Esophagus muscularis mucosa (tissue), 4 donors: Measurements from ENCODE around the gene MAP2K7. TPM values are rescaled to one million over a fixed set of nuclear protein-coding genes. Genes with fewer than 3 reads are reported as not detected.
A peak's percentile ranks its signal among the peaks of the same experiment; 100 is the strongest.

ENCODE experiments used
- DNase-seq: peaks from one replicate; pipeline ENCODE4 v3.0.0-alpha.2; 2017; ENCODE audit errors: extremely low spot score
- H3K27ac ChIP-seq, 4 donors: fragments of 200-600 bp; sonication (generic); replicated peaks in 1 of 4; 1 replicate in 3 of 4; 2 replicates in 1 of 4; pipeline ENCODE4 v1.5.1; 2016 to 2019; ENCODE audit warnings: mild to moderate bottlenecking in 1 of 4
- H3K27me3 ChIP-seq, 4 donors: fragments of 200-600 bp; sonication (generic); one replicate each; pipeline versions ENCODE4 v1.5.1 to v1.6.0; 2016 to 2019
- H3K36me3 ChIP-seq, 4 donors: fragments of 200-600 bp; sonication (generic); one replicate each; pipeline ENCODE4 v1.5.1; 2016 to 2019
- H3K4me1 ChIP-seq, 4 donors: fragments of 200-600 bp; sonication (generic); one replicate each; pipeline ENCODE4 v1.5.1; 2016 to 2019
- H3K4me3 ChIP-seq, 4 donors: fragments of 200-600 bp; sonication (generic); 1 replicate in 2 of 4; 2 replicates in 2 of 4; pipeline ENCODE4 v1.5.1; 2016 to 2019; ENCODE audit warnings: mild to moderate bottlenecking in 4 of 4, moderate library complexity in 1 of 4
- H3K9me3 ChIP-seq, 4 donors: fragments of 200-600 bp; sonication (generic); 1 replicate in 3 of 4; 2 replicates in 1 of 4; pipeline ENCODE4 v1.5.1; 2016 to 2019
- EP300 ChIP-seq: sonication (generic); formaldehyde crosslinking; IDR thresholded peaks from one replicate; pipeline ENCODE4 v1.6.1; 2017; ENCODE audit warnings: antibody characterized with exemption
- POLR2A ChIP-seq: fragments of 450-650 bp; IDR thresholded peaks from one replicate; pipeline ENCODE4 v1.6.1; 2017; ENCODE audit warnings: antibody characterized with exemption, moderate library complexity, mild to moderate bottlenecking, low read depth
- POLR2AphosphoS5 ChIP-seq, 2 donors: sonication (generic); formaldehyde crosslinking; IDR thresholded peaks; one replicate each; pipeline ENCODE4 v1.6.1; 2017; ENCODE audit warnings: antibody characterized with exemption in 2 of 2
- WGBS: methylation state at CpG from one replicate; pipeline ENCODE4 v1.1.5; 2018; 5-methylcytosine and 5-hydroxymethylcytosine counted together
- intact Hi-C: fragments of 100-400 bp; cut with DNase I; formaldehyde crosslinking; loops from one replicate; pipeline ENCODE4 v1.15.1; 2023
- total RNA-seq, 4 donors: library from RNA; depleted of rRNA; stranded (reverse); fragments of >200 nt; gene quantifications; one replicate each; pipeline versions ENCODE4 v1.1.0 to v1.2.1, GENCODE V29; 2016
- TF ChIP-seq, protein P1 (sequence below), 3 experiments: fragments of 200-600 bp in 2 of 3; fragments of 450-650 bp in 1 of 3; sonication (generic) in 2 of 3; IDR thresholded peaks; one replicate each; pipeline ENCODE4 v1.5.1; 2017 to 2019; ENCODE audit warnings: antibody characterized with exemption in 3 of 3, mild to moderate bottlenecking in 2 of 3, moderate library complexity in 1 of 3

MAP2K7 gene
- total RNA-seq, 4 donors from 2014 or later: 17.2 to 31.9 (median 24.5) TPM

DNA sequence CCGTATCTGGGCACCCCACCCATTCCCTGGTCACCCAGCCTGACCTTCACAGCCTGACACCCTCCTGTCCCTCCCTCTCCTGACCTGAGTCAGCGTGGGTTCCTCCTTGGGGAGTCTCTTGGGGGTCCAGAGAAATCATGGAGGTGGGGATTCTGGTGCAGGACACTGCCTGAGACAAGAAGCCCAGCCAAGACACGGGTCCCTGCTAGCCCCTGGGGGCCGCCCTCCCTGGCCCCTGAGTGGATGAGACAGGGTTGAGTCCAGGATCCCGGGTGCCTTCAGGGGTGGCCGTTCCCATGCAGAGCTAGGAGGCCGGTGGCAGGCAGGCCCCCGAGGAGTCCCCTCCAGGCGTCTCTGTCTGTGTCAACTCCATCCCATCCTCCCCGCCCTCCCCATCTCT is 1.6 kb downstream of the MAP2K7 start:
- no peak for TF ChIP-seq POLR2A
- TF ChIP-seq, protein P1, sequence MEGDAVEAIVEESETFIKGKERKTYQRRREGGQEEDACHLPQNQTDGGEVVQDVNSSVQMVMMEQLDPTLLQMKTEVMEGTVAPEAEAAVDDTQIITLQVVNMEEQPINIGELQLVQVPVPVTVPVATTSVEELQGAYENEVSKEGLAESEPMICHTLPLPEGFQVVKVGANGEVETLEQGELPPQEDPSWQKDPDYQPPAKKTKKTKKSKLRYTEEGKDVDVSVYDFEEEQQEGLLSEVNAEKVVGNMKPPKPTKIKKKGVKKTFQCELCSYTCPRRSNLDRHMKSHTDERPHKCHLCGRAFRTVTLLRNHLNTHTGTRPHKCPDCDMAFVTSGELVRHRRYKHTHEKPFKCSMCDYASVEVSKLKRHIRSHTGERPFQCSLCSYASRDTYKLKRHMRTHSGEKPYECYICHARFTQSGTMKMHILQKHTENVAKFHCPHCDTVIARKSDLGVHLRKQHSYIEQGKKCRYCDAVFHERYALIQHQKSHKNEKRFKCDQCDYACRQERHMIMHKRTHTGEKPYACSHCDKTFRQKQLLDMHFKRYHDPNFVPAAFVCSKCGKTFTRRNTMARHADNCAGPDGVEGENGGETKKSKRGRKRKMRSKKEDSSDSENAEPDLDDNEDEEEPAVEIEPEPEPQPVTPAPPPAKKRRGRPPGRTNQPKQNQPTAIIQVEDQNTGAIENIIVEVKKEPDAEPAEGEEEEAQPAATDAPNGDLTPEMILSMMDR (IDR thresholded peaks at IDR 0.05): no peak
- H3K4me3 ChIP-seq: peak overlapping the region in 3 of 4 donors; percentile 64 to 89 (median 71)
- no peaks in the 10 kb centered on the region for H3K9me3 ChIP-seq
- no peak overlapping the region for H3K27ac ChIP-seq
- WGBS: 70% methylated on average over 7 of the region's 10 CpGs
- peaks cover 37 to 61% (median 51%) of the 10 kb centered on the region in 4 donors for H3K4me1 ChIP-seq
- H3K36me3 ChIP-seq: peaks cover 22 to 47% (median 36%) of the 10 kb centered on the region in 4 donors
- DNase-seq: no peak
- intact Hi-C loops: no loop called here
- H3K27me3 ChIP-seq: no peaks in the 10 kb centered on the region

DNA sequence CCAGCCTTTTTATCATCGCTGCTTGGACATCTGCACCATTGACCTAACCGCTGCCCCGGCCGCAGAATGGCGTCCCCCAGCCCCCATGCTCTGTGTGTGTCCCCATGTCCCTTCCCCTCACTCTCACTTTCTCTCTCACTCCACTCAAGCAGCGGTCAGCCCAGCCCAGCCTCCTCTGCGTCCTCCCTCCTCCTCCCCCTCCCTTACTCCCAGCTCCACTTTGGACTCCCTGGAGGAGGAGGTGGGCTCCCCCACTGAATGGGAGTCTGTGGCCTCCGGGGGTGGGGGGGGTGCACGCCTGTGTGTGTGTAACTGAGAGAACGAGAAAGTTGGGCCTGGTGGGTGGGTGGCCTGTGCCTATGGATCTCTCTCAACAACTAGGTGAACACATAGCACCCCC is 2.2 kb downstream of the MAP2K7 start:
- DNase-seq: no peak
- TF ChIP-seq POLR2A: no peak
- TF ChIP-seq POLR2AphosphoS5 (IDR thresholded peaks at IDR 0.05): no peak
- TF ChIP-seq, protein P1 (IDR thresholded peaks at IDR 0.05): no peak
- no peak for TF ChIP-seq EP300
- Histone ChIP-seq H3K27ac (no peak overlapping the region), H3K4me1 (peaks cover 37 to 61% (median 51%) of the 10 kb centered on the region in 4 donors), H3K27me3 (no peaks in the 10 kb centered on the region), H3K9me3 (no peaks in the 10 kb centered on the region), H3K36me3 (peaks cover 28 to 53% (median 42%) of the 10 kb centered on the region in 4 donors), H3K4me3 (no peak overlapping the region)
- intact Hi-C loops: no loop called here
- 88% methylated on average over 10 of the region's 10 CpGs for WGBS

DNA sequence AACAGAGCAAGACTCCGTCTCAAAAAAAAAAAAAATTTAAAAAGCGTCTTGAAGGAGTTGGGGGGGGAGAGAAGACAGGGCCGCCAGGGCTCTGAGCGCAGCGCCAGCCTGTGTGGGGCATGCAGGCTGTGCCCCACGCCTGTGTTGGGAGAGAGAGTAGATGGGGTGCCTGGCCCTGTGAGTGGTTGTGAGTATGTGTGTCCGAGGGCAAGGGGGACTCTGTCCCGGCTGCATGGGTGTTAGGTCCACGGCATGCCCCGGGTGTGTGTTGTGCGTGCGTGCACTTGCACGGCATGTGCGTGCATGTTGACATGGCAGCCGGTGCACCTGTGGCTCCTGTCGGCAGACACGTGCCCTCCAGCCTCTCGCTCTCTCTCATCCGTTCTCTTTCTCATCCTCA is 3.4 kb downstream of the MAP2K7 start:
- intact Hi-C loops: no loop called here
- no peak overlapping the region for H3K4me3 ChIP-seq
- 91% methylated on average over 19 of the region's 19 CpGs for WGBS
- no peak overlapping the region for H3K27ac ChIP-seq
- no peak for DNase-seq
- no peaks in the 10 kb centered on the region for H3K9me3 ChIP-seq
- peaks cover 40 to 66% (median 54%) of the 10 kb centered on the region in 4 donors for H3K36me3 ChIP-seq
- no peak for TF ChIP-seq EP300
- no peak for TF ChIP-seq POLR2A
- TF ChIP-seq, protein P1 (IDR thresholded peaks at IDR 0.05): no peak
- TF ChIP-seq POLR2AphosphoS5 (IDR thresholded peaks at IDR 0.05): no peak
- H3K4me1 ChIP-seq: peaks cover 37 to 61% (median 51%) of the 10 kb centered on the region in 4 donors
- no peaks in the 10 kb centered on the region for H3K27me3 ChIP-seq

DNA sequence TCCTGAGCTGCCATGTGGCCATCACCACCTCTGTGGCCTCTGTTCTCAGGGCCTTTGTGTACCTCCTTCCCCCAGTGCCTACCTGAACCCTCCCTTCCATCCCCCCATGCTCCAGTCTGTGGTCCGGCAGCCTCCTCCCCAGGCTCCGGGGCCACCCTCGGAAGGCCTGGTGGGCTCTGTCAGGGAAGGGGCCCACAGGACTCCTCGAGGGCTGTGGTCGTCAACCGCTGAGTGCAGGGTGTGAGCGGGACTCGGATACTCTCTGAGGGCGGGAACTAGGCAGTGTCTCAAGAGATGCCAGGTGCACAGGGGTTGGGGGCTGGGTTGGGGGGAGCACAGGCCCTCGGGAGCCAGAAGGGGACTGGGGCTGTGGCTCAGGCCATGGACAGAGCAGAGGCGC is 3.9 kb downstream of the MAP2K7 start:
- Histone ChIP-seq H3K27ac (no peak overlapping the region), H3K27me3 (no peaks in the 10 kb centered on the region), H3K4me1 (peaks cover 36 to 60% (median 50%) of the 10 kb centered on the region in 4 donors), H3K9me3 (no peaks in the 10 kb centered on the region), H3K4me3 (no peak overlapping the region), H3K36me3 (peaks cover 45 to 70% (median 58%) of the 10 kb centered on the region in 4 donors)
- intact Hi-C loops: no loop called here
- no peak for DNase-seq
- 91% methylated on average over 6 of the region's 11 CpGs for WGBS
- TF ChIP-seq EP300: no peak
- TF ChIP-seq, protein P1 (IDR thresholded peaks at IDR 0.05): no peak
- no peak for TF ChIP-seq POLR2AphosphoS5 (IDR thresholded peaks at IDR 0.05)
- no peak for TF ChIP-seq POLR2A

DNA sequence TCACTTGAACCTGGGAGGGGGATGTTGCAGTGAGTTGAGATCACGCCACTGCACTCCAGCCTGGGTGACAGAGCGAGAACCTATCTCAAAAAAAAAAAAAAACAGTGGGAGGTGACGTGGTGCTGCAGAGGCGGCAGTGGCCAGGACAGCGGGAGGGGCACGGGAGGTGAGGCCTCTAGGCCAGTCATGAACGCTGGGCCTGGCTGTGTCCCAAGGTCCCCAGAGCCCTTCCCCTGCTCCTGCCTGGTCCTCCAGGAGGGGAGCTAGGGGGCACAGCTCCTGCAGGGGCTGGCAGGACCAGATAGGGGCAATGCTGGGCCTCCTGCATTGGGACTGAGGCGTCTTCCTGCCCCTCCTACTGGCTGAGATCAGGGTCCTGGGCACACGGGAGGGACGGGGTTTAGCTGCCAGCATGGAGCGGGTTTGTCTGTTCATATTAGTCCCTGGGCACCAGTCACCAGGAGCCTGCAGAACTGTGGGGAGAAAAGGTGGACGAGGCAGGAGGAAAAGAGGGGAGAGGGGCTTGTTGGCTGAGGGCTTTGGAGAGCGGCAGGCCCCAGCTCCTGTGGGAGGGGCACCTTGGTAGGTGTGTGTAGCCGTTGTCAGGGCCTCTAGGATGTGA is 4.5 kb downstream of the MAP2K7 start:
- Histone ChIP-seq H3K36me3 (peaks cover 49 to 77% (median 64%) of the 10 kb centered on the region in 4 donors), H3K4me3 (no peak overlapping the region), H3K27me3 (no peaks in the 10 kb centered on the region), H3K27ac (no peak overlapping the region), H3K9me3 (no peaks in the 10 kb centered on the region), H3K4me1 (peaks cover 31 to 54% (median 43%) of the 10 kb centered on the region in 4 donors)
- DNase-seq: no peak
- no peak for TF ChIP-seq EP300
- TF ChIP-seq POLR2AphosphoS5 (IDR thresholded peaks at IDR 0.05): no peak
- no peak for TF ChIP-seq POLR2A
- TF ChIP-seq, protein P1 (IDR thresholded peaks at IDR 0.05): no peak
- WGBS: 83% methylated on average over 13 of the region's 14 CpGs
- intact Hi-C loops: no loop called here
